ENCODE results near the gene KISS1R.

Gene KISS1R

GRCh38 chr19:899336-900042 is 17.6 kb upstream of the KISS1R start:
- no peak for DNase-seq (ENCODE audit: low read depth in 2 of 2)

- no peak for DNase-seq (ENCODE audit: low read depth in 2 of 2)
Observed at GRCh38 chr19:900043-900301, 17.2 kb upstream of the KISS1R start.

- DNase-seq (ENCODE audit: low read depth in 2 of 2), result no peak
Observed at GRCh38 chr19:900302-901111, 16.6 kb upstream of the KISS1R start.

GRCh38 chr19:901216-902092 is 15.7 kb upstream of the KISS1R start:
- DNase-seq (ENCODE audit: low read depth in 2 of 2), result no peak

- no peak for DNase-seq (ENCODE audit: low read depth in 2 of 2)
Observed at GRCh38 chr19:902093-902370, 15.1 kb upstream of the KISS1R start.

- no peak for DNase-seq (ENCODE audit: low read depth in 2 of 2)
Observed at GRCh38 chr19:902446-903226, 14.5 kb upstream of the KISS1R start.

GRCh38 chr19:903266-903797 is 13.8 kb upstream of the KISS1R start:
- DNase-seq (ENCODE audit: low read depth in 2 of 2), result no peak

GRCh38 chr19:904545-904944 is 12.6 kb upstream of the KISS1R start:
- no peak for DNase-seq (ENCODE audit: low read depth in 2 of 2)

GRCh38 chr19:906480-906879 is 10.7 kb upstream of the KISS1R start:
- DNase-seq (ENCODE audit: low read depth in 2 of 2), result no peak

- DNase-seq (ENCODE audit: low read depth in 2 of 2), result no peak
Observed at GRCh38 chr19:907183-907853, 9.8 kb upstream of the KISS1R start.

- no peak for DNase-seq (ENCODE audit: low read depth in 2 of 2)
Observed at GRCh38 chr19:911197-912033, 5.7 kb upstream of the KISS1R start.

GRCh38 chr19:912181-913079 is 4.7 kb upstream of the KISS1R start:
- no peak for DNase-seq (ENCODE audit: low read depth in 2 of 2)

GRCh38 chr19:913080-913748 is 3.9 kb upstream of the KISS1R start, which contains the start of gene R3HDM4:
Gene R3HDM4, minus strand, starts transcription at chr19:913219. Its CDS starts 62 bp downstream, at chr19:913157.
- DNase-seq (ENCODE audit: low read depth in 2 of 2), result peak; percentile 71 to 73

- no peak for DNase-seq (ENCODE audit: low read depth in 2 of 2)
Observed at GRCh38 chr19:916645-917322, 349 bp upstream of the KISS1R start.

- DNase-seq (ENCODE audit: low read depth in 2 of 2), result no peak
Observed at GRCh38 chr19:918152-918437, 962 bp downstream of the KISS1R start.

GRCh38 chr19:918481-919198 is 1.5 kb downstream of the KISS1R start:
- DNase-seq (ENCODE audit: low read depth in 2 of 2), result no peak

GRCh38 chr19:919199-920050 is 2.3 kb downstream of the KISS1R start:
- no peak for DNase-seq (ENCODE audit: low read depth in 2 of 2)
